Measurements from ENCODE around the gene TFB2M. TPM values are rescaled to one million over a fixed set of nuclear protein-coding genes. Genes with fewer than 3 reads are reported as not detected.

Gene TFB2M
- total RNA-seq, 120 experiments from 2014 or later, result 3.5 to 11.0 (median 7.7) TPM

Other genes with a start within 250 kb of the TFB2M start
- 10 to 100 TPM; 28.0 to 78.9 (median 48.0) TPM for gene SMYD3, start 59.0 kb downstream of the TFB2M start, total RNA-seq
- gene CNST, start 195 bp upstream of the TFB2M start, total RNA-seq, result 10 to 100 TPM; 23.5 to 69.8 (median 45.5) TPM
- gene SCCPDH, start 158.1 kb upstream of the TFB2M start, total RNA-seq, result 10 to 100 TPM; 25.8 to 69.7 (median 46.0) TPM

All from dorsolateral prefrontal cortex (tissue), 118 donors.